Measurements from ENCODE around the gene MALT1.
"Not testable (repeated sequence)": the region's sequence is repeated elsewhere in the genome, so short reads cannot be mapped to it uniquely, and the experiment has no call there.

MALT1 gene

DNA sequence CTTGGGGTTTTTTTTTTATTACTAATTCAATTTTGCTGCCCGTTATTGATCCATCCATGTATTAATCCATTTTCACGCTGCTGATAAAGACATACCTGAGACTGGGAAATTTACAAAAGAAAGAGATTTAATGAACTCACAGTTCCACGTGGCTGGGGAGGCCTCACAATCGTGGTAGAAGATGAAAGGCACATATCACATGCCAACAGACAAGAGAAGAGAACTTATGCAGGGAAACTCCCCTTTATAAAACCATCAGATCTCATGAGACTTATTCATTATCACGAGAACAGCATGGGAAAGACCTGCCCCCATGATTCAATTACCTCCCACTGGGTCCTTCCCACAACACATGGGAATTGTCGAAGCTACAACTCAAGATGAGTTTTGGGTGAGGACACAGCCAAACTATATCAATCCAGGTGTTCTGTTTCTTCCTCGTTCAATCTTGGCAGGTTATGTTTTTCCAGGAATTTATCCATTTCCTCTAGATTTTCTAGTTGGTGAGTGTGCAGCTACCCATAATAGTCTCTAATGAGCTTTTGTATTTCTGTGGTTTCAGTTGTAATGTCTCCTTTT, 18.0 kb upstream of the MALT1 start:
- DNase-seq (ENCODE audit: low read depth) = not testable (repeated sequence)

DNA sequence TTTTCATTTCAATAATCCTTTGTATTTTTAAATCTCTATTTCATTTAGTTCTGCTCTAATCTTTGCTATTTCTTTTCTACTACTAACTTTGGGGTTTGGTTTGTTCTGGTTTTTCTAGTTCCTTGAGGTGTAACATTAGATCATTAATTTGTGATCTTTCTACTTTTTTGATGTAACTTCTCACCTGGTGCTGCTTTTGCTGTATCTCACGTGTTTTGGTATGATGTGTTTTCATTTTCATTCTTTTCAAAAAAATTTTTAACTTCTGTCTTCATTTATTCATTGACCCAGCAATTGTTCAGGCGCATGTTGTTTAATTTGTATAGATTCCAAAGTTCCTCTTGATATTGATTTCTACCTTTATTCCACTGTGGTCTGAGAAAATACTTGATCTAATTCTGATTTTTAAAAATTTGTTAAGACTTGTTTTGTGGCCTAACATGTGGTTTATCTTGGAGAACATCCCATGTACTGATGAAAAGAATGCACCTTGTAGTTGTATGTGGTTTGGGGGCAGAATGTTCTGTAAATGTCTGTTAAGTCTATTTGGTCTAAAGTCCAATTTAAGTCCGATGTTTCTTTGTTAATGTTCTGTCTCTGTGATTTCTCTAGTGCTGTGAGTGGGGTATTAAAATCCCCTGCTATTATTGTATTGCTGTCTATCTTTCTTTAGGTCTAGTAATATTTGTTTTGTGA, 17.3 kb upstream of the MALT1 start:
- no peak for DNase-seq (ENCODE audit: low read depth)

DNA sequence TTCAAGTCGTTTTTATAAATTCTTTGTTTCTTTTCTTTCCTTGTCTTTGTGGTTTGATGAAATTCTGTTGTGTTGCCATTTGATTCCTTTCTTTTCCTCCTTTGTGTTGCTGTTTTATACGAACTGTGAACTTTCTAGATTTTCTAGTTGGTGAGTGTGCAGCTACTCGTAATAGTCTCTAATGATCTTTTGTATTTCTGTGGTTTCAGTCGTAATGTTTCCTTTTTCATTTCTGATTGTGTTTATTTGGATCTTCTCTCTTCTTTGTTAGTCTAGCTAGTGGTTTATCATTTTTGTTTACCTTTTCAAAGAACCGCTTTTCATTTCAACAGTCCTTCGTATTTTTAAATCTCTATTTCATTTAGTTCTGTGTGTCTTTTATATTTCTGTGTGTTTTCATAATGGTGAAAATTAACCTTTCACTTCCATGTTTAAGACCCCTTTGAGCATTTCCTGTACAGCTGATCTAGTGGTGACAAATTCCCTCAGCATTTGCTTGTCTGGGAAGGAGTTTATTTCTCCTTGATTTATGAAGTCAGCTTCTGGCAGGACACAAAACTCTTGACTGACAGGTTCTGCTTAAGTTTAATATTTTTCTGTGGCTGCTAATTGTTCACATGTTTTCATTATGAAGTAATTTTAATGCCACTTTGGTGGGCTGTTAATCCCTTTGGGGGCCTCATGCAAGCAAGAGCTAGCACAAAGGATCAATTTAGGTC, 16.2 kb upstream of the MALT1 start:
- no peak for DNase-seq (ENCODE audit: low read depth)

DNA sequence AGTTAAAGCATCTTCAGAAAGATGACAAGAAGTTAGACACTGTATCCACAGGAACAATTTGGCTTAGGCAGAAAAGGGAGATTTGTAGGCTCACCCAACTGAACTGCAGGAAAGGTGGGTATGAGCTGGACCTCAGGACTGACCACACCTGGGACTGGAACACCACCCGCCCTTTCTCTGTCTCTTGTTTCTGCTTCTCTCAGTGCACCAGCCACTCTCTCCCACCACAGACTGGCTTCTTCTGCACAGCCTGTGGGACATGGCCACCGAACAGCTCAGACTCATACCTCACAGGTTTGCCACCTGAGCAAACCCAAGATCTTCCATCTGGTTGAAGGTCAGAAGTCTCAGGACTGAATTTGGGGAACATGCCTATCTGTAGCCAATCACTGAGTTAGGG, 14.2 kb upstream of the MALT1 start:
- DNase-seq (ENCODE audit: low read depth) = no peak

DNA sequence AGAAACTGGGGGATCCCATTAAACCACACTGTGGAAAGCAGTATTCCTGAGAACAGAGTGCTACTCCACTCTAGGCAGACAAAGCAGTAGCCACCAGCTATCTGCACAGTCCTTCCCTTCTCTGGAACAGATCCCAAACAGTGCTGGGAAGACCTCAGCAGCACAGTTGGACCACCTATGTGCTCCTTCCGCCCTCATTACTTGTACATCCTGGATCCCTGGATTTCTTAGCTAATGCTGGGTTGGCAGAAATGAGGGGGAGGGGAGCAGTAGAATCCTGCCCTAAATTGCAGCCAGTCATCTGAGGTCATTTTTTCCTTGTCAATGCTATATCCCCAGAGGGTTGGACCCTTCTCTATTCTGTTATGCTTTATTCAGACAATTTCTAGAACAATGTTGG, 13.8 kb upstream of the MALT1 start:
- DNase-seq (ENCODE audit: low read depth) = no peak

DNA sequence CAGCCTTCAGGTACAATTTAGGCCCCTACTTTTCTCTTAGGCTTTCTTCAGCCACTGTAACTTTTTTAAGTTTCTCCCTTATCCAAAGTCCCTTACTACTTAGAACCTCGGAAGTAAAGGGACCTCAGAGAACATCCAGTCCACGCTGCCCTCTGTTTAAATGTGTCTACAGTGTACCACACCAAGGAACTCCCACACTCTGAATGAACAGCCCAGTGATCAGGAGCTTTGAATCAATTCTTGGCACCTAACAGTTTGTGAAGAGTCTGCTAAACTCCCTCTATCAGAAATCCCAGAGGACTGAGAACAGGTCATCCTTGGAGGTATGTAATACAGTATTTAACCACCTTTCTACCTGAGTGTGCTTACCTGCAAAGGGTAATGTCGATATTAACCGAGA, 11.6 kb upstream of the MALT1 start:
- DNase-seq (ENCODE audit: low read depth) = no peak

DNA sequence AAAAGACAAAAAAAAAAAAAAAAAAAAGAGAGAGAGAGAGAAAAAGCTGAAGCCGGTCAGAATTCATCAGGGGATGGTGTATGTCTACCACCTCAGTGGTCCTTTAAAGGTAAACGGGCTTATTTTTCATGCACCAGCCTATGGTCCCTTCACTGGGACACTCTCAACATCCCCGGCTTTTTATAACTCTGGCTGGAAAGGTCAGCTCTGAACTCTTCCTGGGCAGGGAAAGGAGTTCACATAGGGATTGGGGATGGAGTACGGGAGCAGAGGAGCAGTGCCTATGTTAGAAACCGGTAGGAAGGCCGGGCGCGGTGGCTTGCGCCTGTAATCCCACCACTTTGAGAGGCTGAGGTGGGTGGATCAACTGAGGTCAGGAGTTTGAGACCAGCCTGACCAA, 10.3 kb upstream of the MALT1 start:
- no peak for DNase-seq (ENCODE audit: low read depth)

DNA sequence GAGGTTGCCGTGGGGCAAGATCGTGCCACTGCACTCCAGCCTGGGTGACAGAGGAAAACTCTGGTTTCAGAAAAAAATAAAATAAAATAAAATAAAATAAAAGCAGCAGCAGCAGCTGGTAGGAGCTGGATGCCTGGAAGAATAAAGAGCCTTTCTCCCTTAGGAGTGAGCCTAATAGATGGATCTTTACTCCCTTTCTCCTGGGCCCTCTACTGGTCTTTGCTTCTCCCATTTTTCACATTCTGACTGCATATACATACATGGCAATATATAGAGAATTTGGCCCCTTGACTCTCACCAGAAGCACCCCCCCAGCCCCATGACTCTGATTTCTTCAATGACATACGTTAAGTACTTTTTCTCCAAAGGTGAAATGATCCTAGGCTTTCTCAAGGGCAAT, 9.8 kb upstream of the MALT1 start:
- DNase-seq (ENCODE audit: low read depth) = no peak

DNA sequence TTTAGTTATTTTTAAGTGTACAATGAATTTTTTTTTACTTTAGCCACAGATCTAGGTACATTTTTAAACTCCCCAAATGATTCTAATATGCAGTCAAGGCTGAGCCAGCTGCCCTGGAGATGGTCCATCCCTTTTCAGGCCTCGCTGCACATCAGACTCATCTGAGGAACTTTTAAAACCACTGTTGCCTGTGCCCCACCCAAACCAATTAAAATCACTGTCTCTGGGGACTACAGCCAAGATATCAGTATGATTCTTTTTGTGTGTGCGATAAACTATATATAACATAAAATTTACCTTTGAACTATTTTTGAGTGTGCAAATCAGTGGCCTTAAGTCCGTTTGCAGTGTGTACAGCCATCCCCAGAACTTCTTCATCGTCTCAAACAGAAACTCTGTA, 9.1 kb upstream of the MALT1 start:
- DNase-seq (ENCODE audit: low read depth) = no peak

DNA sequence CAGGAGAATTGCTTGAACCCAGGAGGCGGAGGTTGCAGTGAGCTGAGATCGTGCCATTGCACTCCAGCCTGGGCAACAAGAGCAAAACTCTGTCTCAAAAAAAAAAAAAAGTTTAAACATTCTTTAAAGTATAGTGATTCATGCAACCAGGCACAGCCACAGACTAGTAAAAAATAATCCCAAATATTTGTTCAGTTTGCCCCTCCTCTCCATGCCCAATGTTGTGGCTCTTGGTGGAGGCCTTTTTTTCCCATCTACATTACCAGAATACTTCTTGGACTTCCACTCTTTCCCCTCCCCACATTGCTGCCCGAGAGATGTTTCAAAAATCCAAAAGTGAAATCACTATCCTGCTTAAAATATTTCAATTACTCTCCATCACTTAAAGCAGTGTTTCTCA, 5.1 kb upstream of the MALT1 start:
- no peak for DNase-seq (ENCODE audit: low read depth)

DNA sequence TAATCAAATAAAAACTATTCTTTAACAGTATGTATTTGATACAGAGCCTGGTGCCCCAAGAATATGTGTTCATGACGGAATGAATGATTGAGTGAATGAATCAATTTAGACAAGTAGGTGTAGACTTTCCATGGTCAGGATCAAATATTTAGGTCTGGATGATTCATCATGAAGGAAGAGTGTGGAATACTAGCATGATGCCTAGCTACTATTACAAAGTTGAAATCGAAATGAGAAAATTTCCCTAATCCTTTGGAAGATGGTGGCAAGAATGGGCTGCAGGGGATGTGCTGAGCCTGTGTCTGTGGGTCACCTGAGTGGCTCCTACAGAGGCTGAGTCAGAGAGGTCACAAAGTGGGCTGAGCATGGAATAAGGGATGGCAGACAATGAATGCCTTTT, 3.1 kb upstream of the MALT1 start:
- no peak for DNase-seq (ENCODE audit: low read depth)

DNA sequence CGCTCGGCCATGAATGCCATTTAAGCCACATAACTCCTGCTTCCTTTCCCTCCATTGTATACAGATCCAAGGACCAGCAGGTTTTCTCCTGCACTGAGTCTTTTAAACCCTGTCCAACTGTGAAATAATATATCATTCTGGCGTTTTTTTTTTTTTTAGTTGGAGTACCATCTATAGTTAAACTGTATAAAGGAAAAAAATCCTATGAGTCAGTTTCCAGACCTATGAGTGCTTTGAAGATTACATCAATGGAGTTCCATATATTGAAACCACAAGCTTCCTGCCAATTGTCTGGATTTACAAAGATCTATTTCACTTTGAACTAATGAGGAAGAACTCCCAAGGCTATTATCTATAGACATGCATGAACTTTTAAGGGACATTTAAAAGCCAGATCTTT, 2.4 kb upstream of the MALT1 start:
- DNase-seq (ENCODE audit: low read depth) = no peak

DNA sequence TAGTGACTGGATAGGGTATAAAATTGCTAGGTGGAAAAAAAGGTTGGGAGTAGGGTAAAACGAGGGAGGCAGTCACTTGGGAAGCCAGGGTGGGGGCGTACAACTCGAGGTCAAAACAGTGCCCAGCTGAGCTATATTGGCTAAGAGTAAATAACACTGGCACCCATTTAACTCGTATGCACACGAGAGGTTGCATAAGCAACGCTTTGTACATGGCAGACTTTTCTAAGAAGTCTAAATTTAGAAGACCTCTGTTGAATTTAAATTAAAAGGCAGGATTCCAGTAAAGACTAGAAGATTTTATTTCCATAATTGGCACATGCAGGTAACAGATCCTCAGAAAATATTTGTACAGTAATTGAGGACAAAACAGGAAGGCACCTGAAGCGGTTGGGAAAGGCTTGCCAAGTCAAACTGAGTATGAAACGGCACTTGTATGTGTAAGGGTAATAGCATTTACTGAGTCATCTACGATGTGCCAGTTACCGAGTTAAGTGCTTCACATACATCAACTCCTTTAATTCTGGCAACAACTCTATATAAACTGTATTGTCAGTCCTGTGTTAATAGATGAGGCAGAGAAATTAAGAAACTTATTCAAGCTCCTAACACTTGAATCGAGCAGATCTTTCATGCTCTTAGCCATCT, 1.4 kb upstream of the MALT1 start:
- no peak for DNase-seq (ENCODE audit: low read depth)

DNA sequence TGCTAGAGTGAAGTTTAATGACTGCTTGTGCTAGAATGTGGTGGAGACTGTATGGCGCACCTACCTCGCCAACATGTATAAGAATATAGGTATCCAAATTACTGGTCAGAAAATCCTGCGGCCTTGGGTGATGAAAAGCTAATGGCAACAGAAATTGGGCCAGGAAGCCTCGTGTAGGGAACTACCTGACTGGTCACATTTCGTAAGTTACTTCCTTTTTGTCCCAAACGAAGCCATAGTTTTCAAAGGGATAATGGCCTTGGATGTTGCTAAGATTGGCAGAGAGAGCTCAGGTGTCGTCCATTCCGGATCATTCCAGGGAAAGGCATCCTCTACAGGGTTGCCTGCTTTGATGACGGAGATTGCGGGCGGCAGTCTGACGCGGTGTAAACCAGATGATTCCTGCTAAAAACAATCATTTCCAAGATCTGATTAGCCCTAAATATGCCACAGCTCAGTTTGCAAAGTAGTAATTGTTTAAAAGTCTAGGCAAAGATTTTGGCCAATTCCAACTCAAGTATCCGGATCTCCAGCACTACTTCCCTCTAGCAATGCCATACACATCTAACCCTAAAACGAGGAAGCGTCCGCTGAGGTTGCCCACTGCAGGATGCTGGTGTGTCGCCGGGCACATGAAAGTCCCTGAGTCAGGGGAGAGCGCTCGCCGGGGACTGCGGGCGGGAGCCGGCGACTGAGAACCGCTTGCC, 708 bp upstream of the MALT1 start:
- no peak for DNase-seq (ENCODE audit: low read depth)

DNA sequence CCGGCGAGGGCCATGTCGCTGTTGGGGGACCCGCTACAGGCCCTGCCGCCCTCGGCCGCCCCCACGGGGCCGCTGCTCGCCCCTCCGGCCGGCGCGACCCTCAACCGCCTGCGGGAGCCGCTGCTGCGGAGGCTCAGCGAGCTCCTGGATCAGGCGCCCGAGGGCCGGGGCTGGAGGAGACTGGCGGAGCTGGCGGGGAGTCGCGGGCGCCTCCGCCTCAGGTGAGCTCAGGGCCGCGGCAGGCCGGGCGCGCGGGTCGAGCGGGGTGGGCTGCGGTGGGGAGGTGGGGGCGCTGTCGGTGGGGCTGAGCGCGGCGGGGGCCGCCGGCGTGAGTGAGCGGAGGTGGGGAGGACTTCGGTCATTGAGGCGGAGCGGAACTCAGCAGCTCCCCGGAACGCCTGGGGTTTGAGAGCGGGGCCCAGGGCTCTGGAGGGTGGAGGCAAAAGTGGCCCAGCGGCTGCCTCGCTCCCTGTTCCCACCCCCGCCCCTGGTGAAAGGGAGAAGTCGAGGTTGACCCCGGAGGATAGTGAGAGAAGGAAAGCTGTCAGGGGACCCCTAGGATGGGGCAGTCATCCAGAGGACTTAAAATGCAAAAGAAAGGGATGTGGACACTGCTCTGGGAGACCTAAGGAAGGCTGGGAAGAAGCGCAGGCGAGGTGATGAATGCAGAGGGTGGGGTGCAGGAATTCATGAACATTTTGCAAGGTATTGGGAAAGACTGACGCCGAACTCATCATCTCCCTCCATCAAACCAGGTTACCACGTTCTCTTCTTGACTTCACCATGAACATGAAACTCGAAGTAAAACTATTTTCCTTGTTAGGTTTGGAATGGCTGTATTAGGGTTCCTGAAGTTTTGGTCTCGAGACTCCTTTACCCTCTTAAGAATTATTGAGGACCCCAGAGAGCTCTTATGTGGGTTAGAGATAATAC, 633 bp downstream of the MALT1 start:
- peak; percentile 45 for DNase-seq (ENCODE audit: low read depth)

DNA sequence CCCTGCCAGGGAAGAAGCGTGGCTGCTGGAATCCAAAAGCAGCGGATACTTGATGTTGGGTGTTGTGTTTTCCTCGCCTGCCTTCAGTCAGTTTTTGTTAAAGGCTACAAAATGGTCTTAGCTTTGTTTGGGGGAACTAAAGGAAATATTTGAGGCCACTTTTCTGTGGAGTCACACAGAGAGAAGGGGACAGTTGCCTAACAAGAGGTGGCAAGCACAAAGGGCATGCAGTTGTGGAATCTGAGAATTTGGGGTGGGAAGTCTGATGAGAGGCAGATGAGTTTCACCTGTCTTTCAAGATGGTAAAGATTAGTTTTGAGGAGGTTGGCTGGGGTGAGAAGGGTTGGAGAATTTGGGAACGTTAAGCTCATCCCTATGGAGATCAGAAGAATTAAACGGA, 2.9 kb downstream of the MALT1 start:
- no peak for DNase-seq (ENCODE audit: low read depth)

DNA sequence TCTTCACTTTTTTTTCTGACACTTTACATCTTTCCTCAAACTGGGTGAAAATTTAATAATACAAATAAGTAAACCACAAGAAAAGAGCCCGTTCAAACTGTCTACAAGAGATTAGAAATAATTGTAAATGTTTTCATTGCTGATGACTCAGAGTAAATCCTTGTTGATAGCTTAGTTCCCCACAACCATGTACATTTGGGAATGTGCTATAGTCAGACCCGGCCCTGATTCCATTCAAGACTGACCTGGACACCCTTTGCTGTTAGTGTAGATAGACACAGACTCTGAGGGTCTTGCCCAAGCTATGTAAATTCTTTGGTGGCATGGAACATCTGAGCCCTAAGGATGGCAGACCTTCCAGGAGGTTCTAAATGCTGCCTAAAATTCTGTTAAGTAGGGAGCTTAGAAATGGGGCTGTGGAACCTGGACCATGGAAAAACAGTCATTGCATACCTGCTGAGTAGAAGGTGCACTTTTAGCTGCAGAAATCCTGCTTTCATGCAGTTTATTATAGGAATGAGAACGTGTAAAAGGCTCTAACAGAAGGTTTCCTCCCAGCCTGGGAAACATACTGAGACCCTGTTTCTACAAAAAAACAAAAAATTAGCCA, 3.7 kb downstream of the MALT1 start:
- no peak for DNase-seq (ENCODE audit: low read depth)

DNA sequence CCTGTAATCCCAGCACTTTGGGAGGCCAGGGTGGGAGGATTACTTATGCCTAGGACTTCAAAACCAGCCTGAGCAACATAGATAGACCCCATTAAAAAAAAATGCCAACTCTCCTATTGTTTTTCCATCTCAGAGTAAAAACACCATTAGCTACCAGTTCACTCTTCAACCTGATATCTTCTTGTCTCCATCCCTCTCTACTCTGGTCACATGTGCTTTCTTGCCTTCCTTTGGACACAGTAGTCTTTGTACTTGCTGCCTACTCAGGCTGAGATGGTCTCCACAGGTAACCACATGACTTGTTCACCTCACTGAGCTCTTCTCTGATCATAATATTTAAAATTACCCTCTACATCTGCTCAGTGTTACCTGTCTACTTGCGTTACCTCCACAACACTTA, 5.0 kb downstream of the MALT1 start:
- no peak for DNase-seq (ENCODE audit: low read depth)

DNA sequence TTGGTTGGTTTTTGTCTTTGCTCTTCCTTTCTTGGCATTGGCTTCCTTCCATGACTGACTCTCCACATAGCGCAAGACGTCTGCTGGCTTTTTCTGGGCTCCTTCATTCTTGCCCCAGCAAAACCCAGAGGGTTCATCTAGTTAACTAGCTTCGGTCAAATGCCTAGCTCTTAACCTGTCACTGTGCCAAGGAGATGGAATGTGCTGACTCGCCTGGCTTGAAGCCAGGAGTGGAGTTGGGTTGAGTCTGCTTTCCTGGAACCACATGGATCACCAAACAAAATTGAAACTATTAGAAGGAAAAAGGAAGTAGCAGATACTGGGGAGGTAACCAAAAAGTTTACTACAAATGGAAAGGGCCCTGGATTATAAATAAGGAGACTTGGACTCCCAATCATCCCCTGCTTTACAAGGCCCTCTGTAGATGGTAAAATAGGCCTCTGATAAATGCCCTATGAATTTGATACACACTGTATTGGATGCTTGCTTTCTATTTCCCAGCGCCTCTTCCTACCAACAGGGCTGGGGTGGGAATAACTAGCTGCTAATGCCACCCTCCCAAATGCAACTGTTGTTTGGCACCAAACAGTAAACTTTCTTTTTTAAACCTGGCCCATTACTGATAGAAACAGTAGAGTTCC, 11.3 kb downstream of the MALT1 start:
- no peak for DNase-seq (ENCODE audit: low read depth)

DNA sequence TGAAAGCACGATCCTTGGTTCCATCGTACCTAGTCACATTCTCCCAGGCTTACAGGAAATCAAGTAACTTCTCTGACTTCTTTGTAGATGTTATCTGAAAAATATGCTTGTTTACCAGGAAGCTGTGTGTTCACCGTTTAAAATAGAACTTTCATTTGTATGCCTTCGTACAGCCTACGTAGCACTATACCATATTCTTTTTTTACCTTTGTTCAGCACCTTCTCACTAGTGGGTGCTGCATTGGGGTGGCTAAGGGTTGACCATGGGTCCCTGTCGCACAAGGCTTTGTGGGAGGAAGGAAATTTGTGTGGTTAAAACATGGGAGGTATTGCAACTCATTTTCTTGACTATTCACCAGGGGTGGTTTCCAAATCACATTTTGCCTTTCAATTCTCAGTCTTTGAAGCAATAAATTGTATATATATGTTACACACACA, 16.6 kb downstream of the MALT1 start:
- DNase-seq (ENCODE audit: low read depth) = peak; percentile 49

Measured in activated T-helper 9 cell treated with anti-CD3 and anti-CD28 coated beads, Interleukin-2, amount 50 U/mL, for 16 hours (primary cell).